Ectodermal cell (in vitro differentiated cells): Measurements from ENCODE around the gene SH3PXD2A.

Experiments used
- H3K27ac ChIP-seq: 2 replicates; pipeline ENCODE4 v1.7.0; 2013; ENCODE audit warnings: mild to moderate bottlenecking, low read depth, low read length; ENCODE audit not compliant: insufficient read depth, poor library complexity, severe bottlenecking
- H3K27me3 ChIP-seq: 2 replicates; pipeline ENCODE4 v1.7.0; 2013; ENCODE audit warnings: mild to moderate bottlenecking, low read length; ENCODE audit not compliant: insufficient read depth, control insufficient read depth, poor library complexity, severe bottlenecking
- H3K36me3 ChIP-seq: one replicate; pipeline ENCODE4 v1.7.0; 2013; ENCODE audit warnings: low read length; ENCODE audit not compliant: control insufficient read depth, insufficient read depth
- H3K4me1 ChIP-seq: one replicate; pipeline ENCODE4 v1.7.0; 2013; ENCODE audit warnings: low read length; ENCODE audit not compliant: control insufficient read depth, insufficient read depth
- H3K4me3 ChIP-seq: 2 replicates; pipeline ENCODE4 v1.7.0; 2013; ENCODE audit warnings: low read depth, low read length, control low read depth; ENCODE audit not compliant: insufficient read depth
- H3K9me3 ChIP-seq: 2 replicates; pipeline ENCODE4 v1.7.0; 2013; ENCODE audit warnings: mild to moderate bottlenecking, low read length, moderate library complexity; ENCODE audit not compliant: control insufficient read depth
- WGBS, 2 experiments: methylation state at CpG; one replicate each; pipeline ENCODE4 v1.1.7; 2013; ENCODE audit warnings: missing lambda C conversion rate in 2 of 2; 5-methylcytosine and 5-hydroxymethylcytosine counted together

Gene SH3PXD2A

GRCh38 chr10:103824281-103824680 is 31.1 kb downstream of the SH3PXD2A start:
- Histone ChIP-seq H3K27me3 (peaks cover 29% of the 10 kb centered on the region), H3K36me3 (no peaks in the 10 kb centered on the region), H3K9me3 (no peaks in the 10 kb centered on the region), H3K4me3 (no peak overlapping the region), H3K27ac (no peak overlapping the region), H3K4me1 (peaks cover 5% of the 10 kb centered on the region)
- 87 to 88% methylated on average over 6 of the region's 6 CpGs for WGBS, 2 experiments

DNA sequence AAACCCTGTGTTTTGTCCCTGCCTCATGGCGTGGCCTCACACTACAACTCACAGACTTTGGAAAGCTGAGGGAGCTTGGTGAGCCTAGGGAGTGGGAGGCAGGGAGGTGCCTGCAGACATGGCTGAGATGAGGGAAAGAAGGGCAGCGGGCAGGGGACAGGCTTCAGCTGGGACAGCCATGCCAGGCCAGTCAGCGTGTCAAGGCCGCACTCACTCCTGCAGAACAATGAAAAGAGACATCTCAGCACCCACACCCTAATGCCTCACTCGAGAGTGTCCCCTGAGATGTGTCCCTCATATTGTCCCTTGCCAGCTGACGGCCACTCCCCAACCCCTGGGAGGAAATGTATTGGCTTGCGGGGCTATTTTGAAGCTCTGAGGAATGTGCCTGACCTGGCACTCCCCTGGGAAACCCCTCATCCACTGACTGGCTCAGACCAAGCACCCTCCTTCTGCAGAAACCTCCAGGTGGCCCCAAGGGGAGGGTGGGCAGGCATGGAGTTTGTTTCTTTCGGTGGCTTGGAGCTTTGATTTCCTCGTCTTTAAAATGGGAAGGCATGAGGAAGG is 31.6 kb downstream of the SH3PXD2A start:
- Histone ChIP-seq H3K27me3 (peaks cover 27% of the 10 kb centered on the region), H3K36me3 (no peaks in the 10 kb centered on the region), H3K4me1 (peaks cover 5% of the 10 kb centered on the region), H3K4me3 (no peak overlapping the region), H3K27ac (no peak overlapping the region), H3K9me3 (no peaks in the 10 kb centered on the region)
- WGBS, 2 experiments: 84 to 86% methylated on average over 9 of the region's 9 CpGs

GRCh38 chr10:103822800-103823199 is 32.6 kb downstream of the SH3PXD2A start:
- H3K27ac ChIP-seq: no peak overlapping the region
- H3K9me3 ChIP-seq: no peaks in the 10 kb centered on the region
- no peaks in the 10 kb centered on the region for H3K36me3 ChIP-seq
- peaks cover 17% of the 10 kb centered on the region for H3K27me3 ChIP-seq
- peaks cover 10% of the 10 kb centered on the region for H3K4me1 ChIP-seq
- no peak overlapping the region for H3K4me3 ChIP-seq
- 78 to 80% methylated on average over 3 of the region's 3 CpGs for WGBS, 2 experiments

- peaks cover 11% of the 10 kb centered on the region for H3K27me3 ChIP-seq
- H3K36me3 ChIP-seq: no peaks in the 10 kb centered on the region
- 77 to 79% methylated on average over 5 of the region's 5 CpGs for WGBS, 2 experiments
Measured at GRCh38 chr10:103822107-103822716, 33.2 kb downstream of the SH3PXD2A start.

GRCh38 chr10:103820101-103821062 is 35.0 kb downstream of the SH3PXD2A start:
- Histone ChIP-seq H3K27me3 (peaks cover 7% of the 10 kb centered on the region), H3K4me1 (peaks cover 10% of the 10 kb centered on the region), H3K36me3 (no peaks in the 10 kb centered on the region), H3K9me3 (no peaks in the 10 kb centered on the region), H3K4me3 (no peak overlapping the region), H3K27ac (no peak overlapping the region)
- 76 to 77% methylated on average over 19 of the region's 19 CpGs for WGBS, 2 experiments

More at GRCh38 chr10:103822107-103822716, 33.2 kb downstream of the SH3PXD2A start:
- H3K9me3 ChIP-seq: no peaks in the 10 kb centered on the region
- H3K27ac ChIP-seq: no peak overlapping the region
- peaks cover 10% of the 10 kb centered on the region for H3K4me1 ChIP-seq
- H3K4me3 ChIP-seq: no peak overlapping the region

DNA sequence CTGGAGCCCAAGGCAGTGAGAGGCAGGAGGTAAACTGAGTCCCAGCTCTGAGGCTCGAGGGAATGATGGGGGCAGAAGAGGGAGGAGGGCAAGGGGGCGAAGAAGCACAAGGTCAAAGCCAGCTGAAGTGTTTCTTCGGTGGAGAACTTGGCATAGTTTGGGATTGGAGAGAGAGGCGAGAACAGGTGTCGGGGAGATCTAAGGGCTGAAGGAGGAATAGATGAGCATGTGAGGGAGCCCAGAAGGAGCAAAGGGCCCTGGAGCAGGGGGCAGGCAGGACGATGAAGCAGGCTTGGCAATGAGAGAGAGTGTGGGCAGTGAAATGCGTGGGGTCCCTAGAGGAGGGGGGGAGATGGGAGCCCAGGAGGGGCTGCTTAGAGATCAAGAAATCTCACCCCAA is 35.9 kb downstream of the SH3PXD2A start:
- 90 to 91% methylated on average over 7 of the region's 7 CpGs for WGBS, 2 experiments
- Histone ChIP-seq H3K4me1 (peaks cover 10% of the 10 kb centered on the region), H3K27ac (no peak overlapping the region), H3K4me3 (no peak overlapping the region), H3K9me3 (no peaks in the 10 kb centered on the region), H3K36me3 (no peaks in the 10 kb centered on the region), H3K27me3 (peaks cover 6% of the 10 kb centered on the region)

DNA sequence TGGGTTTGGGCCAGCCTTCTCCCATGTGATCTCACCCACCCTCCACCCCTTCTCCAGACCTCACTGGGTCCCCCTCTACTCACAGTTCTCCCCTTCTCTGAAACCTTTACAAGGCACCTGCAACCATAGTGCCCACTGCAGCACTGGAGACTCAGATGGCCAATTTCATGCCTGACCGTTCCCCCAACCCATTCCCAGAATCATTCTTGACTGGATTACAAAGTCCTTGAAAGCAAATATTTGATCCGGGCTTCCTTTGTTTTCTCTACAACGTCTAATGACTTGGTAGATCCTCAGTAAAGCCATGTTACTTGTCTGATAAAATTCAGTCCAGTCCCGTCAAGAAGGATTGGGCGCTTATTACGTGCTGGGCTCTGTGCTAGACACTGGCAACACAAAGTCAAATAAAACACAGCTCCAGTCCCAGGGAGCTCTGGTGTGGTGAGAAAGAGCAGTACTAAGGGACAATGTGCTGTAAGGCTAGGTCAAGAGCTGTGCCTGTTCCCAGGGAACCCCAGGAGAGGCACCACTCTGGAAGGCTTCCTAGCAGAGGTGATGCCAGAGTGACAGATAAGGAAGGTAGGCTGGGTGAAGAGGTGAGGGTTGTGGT is 36.5 kb downstream of the SH3PXD2A start:
- Histone ChIP-seq H3K27ac (no peak overlapping the region), H3K36me3 (no peaks in the 10 kb centered on the region), H3K9me3 (no peaks in the 10 kb centered on the region), H3K4me3 (no peak overlapping the region), H3K27me3 (no peaks in the 10 kb centered on the region), H3K4me1 (peaks cover 10% of the 10 kb centered on the region)
- WGBS, 2 experiments: 92 to 93% methylated on average over 6 of the region's 6 CpGs

- Histone ChIP-seq H3K9me3 (no peaks in the 10 kb centered on the region), H3K4me1 (peaks cover 10% of the 10 kb centered on the region), H3K27me3 (no peaks in the 10 kb centered on the region), H3K36me3 (no peaks in the 10 kb centered on the region), H3K27ac (no peak overlapping the region), H3K4me3 (no peak overlapping the region)
- 85 to 89% methylated on average over 3 of the region's 3 CpGs for WGBS, 2 experiments
Measured at GRCh38 chr10:103818105-103818504, 37.3 kb downstream of the SH3PXD2A start.

- Histone ChIP-seq H3K27me3 (no peaks in the 10 kb centered on the region), H3K9me3 (no peaks in the 10 kb centered on the region), H3K36me3 (no peaks in the 10 kb centered on the region), H3K4me1 (peaks cover 11% of the 10 kb centered on the region), H3K27ac (no peak overlapping the region), H3K4me3 (no peak overlapping the region)
- WGBS, 2 experiments: 90 to 92% methylated on average over 5 of the region's 6 CpGs
Measured at GRCh38 chr10:103816431-103816830, 38.9 kb downstream of the SH3PXD2A start.
